AG09319 (cell line): ENCODE results near the gene PIANP.

Experiments
- DNase-seq: peaks from one replicate; pipeline ENCODE4 v3.0.0-alpha.2; 2010; ENCODE audit warnings: low read depth; ENCODE audit errors: extremely low read depth
- TF ChIP-seq, protein P1 (sequence below): IDR thresholded peaks from 2 replicates; pipeline ENCODE4 v1.5.1; 2011; ENCODE audit warnings: low read depth, mild to moderate bottlenecking, inconsistent platforms, low read length, moderate library complexity

PIANP gene

DNA sequence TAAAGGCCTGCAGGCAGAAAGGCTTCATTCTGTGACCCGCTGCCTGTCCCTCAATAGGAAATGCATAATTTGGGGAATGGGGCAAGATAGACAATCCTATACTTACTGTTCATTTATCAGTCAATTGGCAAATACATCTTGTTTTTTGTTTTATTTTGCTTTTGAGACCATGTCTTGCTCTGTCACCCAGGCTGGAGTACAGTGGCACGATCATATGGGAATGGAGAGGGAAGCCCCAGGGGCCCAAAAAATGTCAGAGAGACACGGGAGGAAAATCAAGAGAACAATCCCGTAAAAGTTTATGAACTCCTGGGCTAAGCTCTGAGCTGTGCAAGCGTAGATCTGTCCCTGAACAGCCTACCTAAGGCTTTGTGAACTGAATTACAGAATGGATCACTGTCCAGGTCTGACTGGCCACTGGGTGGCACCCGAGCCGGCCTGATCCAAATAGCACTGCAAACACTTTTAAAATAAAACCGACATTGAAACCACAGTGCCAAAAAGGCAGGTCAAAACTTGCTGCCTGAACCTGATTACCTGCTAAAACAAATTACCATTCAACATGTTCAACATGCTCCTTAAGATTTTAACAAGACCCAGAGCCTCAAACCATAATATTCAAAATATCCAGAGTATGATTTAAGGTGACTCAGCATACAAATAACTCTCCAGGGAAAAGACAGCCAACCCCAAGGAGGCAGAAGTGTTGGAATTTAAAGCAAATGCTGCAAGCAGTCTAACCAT lies 35.0 kb upstream of the PIANP start:
- TF ChIP-seq, protein P1, sequence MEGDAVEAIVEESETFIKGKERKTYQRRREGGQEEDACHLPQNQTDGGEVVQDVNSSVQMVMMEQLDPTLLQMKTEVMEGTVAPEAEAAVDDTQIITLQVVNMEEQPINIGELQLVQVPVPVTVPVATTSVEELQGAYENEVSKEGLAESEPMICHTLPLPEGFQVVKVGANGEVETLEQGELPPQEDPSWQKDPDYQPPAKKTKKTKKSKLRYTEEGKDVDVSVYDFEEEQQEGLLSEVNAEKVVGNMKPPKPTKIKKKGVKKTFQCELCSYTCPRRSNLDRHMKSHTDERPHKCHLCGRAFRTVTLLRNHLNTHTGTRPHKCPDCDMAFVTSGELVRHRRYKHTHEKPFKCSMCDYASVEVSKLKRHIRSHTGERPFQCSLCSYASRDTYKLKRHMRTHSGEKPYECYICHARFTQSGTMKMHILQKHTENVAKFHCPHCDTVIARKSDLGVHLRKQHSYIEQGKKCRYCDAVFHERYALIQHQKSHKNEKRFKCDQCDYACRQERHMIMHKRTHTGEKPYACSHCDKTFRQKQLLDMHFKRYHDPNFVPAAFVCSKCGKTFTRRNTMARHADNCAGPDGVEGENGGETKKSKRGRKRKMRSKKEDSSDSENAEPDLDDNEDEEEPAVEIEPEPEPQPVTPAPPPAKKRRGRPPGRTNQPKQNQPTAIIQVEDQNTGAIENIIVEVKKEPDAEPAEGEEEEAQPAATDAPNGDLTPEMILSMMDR: peak; percentile 77
- no peak for DNase-seq

DNA sequence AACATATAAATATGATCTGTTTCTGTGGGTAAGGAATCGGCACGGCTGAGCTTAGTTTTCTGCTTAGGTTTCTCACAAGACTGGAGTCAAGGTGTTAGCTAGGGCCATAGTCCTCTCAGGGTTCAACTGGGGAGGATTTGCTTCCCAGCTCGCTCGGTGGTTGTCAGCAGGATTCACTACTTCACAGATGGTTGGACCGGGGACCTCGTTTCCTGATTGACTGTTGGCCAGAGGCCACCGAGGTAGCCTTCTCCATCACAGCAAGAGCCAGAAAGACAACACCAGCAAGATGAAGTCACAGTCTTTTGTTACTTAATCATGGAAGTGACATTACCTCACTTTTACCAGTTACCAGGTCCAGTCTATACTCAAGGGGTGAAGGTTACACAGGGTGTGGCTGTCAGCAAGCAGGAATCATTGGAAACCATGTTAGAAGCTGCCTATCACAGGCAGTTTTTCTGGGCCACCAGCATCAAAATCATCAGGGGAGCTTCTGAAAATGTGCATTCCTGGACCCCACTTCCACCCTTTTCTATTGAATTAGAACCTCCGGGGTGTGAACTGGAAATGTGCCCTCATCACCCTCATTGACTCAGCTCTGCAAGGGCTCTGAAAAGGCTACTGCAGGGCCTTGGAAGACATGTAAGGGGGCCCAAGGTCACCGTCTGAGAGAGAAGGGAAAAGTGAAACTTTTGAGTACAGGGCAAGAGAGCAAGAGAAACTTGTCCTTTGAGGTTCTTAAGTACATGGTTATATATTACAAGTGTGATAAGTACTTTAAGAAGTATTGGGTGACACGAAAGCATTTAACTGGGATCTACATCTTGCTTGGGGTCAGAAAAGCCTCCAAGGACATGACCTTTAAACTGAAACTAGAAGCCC lies 34.1 kb upstream of the PIANP start:
- TF ChIP-seq, protein P1: no peak

DNA sequence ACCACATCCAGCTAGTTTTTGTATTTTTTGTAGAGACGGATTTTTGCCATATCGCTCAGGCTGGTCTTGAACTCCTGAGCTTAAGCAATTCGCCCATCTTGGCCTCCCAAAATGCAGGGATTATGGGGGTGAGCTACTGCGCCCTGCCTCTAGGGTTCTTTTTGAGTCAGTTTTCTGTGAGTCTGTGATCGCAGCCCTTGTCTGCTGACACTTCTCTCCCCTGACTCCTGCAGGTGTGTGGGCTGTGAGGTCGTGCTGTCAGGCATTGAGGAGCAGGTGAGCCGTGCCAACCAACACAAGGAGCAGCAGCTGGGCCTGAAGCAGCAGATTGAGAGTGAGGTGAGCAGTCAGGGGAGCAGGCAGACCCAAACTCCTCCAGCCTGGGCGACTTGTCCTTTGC lies 29.6 kb upstream of the PIANP start:
- TF ChIP-seq, protein P1: no peak
- DNase-seq: no peak

More for the DNA sequence above, 34.1 kb upstream of the PIANP start:
- DNase-seq: no peak

DNA sequence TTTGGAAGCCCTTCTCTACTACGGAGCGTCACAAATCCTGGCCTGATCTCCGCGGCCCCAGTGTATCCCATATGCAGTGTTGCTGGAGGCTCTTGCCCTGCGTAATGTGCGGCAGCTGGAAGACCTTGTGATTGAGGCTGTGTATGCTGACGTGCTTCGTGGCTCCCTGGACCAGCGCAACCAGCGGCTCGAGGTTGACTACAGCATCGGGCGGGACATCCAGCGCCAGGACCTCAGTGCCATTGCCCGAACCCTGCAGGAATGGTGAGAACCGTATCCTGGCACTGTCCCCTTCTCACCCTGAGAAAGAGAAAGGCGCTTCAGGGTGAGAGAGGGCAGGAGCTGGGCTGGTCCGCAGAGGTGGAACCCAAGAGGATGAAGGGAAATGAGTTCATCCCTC lies 28.6 kb upstream of the PIANP start:
- no peak for DNase-seq
- TF ChIP-seq, protein P1: no peak

DNA sequence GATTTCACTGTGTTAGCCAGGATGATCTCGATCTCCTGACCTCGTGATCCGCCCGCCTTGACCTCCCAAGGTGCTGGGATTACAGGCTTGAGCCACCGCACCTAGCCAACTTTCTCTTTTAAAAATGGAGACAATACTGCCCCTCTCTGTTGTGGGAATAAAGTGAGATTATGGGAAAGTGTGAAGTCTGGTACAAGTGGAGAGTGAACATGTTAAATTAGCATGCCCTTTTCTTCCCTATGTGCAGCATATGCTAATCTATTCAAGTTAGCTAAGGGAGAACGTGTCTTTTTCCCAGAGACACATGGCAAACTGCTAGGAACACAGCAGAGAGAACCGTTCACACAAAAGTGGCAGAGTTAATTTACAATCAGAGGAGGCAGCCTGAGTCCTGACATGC lies 24.7 kb upstream of the PIANP start:
- DNase-seq: no peak
- TF ChIP-seq, protein P1: no peak

DNA sequence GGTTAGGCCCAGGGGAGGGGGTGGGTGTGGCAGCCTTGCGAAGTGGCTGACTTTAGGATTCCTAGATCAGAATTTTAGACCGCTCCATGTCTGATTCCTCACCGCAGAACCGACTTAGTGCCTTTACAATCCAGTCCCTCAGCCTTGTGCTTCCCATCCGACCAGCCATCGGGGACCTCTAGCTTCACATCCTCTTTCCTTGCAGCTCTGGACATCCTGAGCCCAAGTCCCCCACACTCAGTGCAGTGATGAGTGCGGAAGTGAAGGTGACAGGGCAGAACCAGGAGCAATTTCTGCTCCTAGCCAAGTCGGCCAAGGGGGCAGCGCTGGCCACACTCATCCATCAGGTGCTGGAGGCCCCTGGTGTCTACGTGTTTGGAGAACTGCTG lies 23.8 kb upstream of the PIANP start:
- no peak for DNase-seq
- TF ChIP-seq, protein P1: no peak
